B cell (primary cell): ENCODE measurements around the gene PTX3. TPM values are rescaled to one million over a fixed set of nuclear protein-coding genes. Genes with fewer than 3 reads are reported as not detected.

Experiments
- ATAC-seq: fragments of 200-7000 bp; cut with Tn5 transposase; one replicate; pipeline ENCODE4 v1.10.0; 2021; ENCODE audit warnings: low read depth, mild to moderate bottlenecking, moderate number of reproducible peaks, moderate library complexity
- CTCF ChIA-PET: fragments of 350-600 bp; sonication (Branson Sonifier 250); formaldehyde crosslinking; loops from one replicate; lab custom pipeline; 2021; ENCODE audit warnings: antibody characterized with exemption, inconsistent platforms; lab: Charles Lee
- POLR2A ChIA-PET: fragments of 350-600 bp; sonication (Branson Sonifier 250); formaldehyde crosslinking; loops from one replicate; lab custom pipeline; 2021; ENCODE audit warnings: antibody characterized with exemption; lab: Charles Lee
- DNase-seq: peaks from one replicate; pipeline ENCODE4 v3.0.0; 2013
- H2AFZ ChIP-seq: 2 replicates; pipeline ENCODE4 v1.6.1; 2012; ENCODE audit warnings: mild to moderate bottlenecking, low read depth, low read length; ENCODE audit not compliant: insufficient read depth, poor library complexity, severe bottlenecking
- H3K27ac ChIP-seq, 2 donors: 1 replicate in 1 of 2; 2 replicates in 1 of 2; pipeline ENCODE4 v1.5.1; 2012 to 2013; ENCODE audit warnings: low read length in 2 of 2, mild to moderate bottlenecking in 2 of 2, moderate library complexity in 1 of 2
- H3K27me3 ChIP-seq, 4 experiments: fragments of 200-600 bp in 1 of 4; sonication (generic) in 1 of 4; replicated peaks in 1 of 4; 1 replicate in 2 of 4; 2 replicates in 2 of 4; pipeline versions ENCODE4 v1.6.1 to v1.7.0; 2013 to 2016; ENCODE audit warnings: low read length in 3 of 4, mild to moderate bottlenecking in 2 of 4, mixed read lengths in 1 of 4, moderate library complexity in 1 of 4; ENCODE audit not compliant: insufficient read depth in 4 of 4, control insufficient read depth in 3 of 4; ENCODE audit errors: control extremely low read depth in 1 of 4
- H3K36me3 ChIP-seq, 2 experiments: replicated peaks in 1 of 2; 1 replicate in 1 of 2; 2 replicates in 1 of 2; pipeline versions ENCODE4 v1.6.1 to v1.7.1; 2013; ENCODE audit warnings: low read length in 1 of 2; ENCODE audit not compliant: insufficient read depth in 2 of 2, control insufficient read depth in 1 of 2; ENCODE audit errors: control extremely low read depth in 1 of 2, extremely low read depth in 1 of 2
- H3K4me1 ChIP-seq, 2 donors: fragments of 200-600 bp in 1 of 2; sonication (generic) in 1 of 2; 1 replicate in 1 of 2; 2 replicates in 1 of 2; pipeline versions ENCODE4 v1.5.1 to v1.6.1; 2013 to 2017; ENCODE audit warnings: low read length in 2 of 2; ENCODE audit not compliant: control insufficient read depth in 2 of 2, insufficient read depth in 2 of 2
- H3K4me2 ChIP-seq: replicated peaks from 2 replicates; pipeline ENCODE3; 2012; ENCODE audit warnings: mild to moderate bottlenecking, low read depth, low read length; ENCODE audit not compliant: poor library complexity, severe bottlenecking
- H3K4me3 ChIP-seq, 5 experiments: fragments of 200-600 bp in 1 of 5; sonication (generic) in 1 of 5; 1 replicate in 3 of 5; 2 replicates in 2 of 5; pipeline versions ENCODE4 v1.5.1 to v1.7.0; 2011 to 2016; ENCODE audit warnings: low read length in 4 of 5, mild to moderate bottlenecking in 4 of 5, low read depth in 2 of 5, control low read depth in 1 of 5, moderate library complexity in 1 of 5; ENCODE audit not compliant: insufficient read depth in 1 of 5; ENCODE audit errors: control extremely low read depth in 1 of 5, extremely low read depth in 1 of 5
- H3K79me2 ChIP-seq: fragments of 200-600 bp; sonication (generic); one replicate; pipeline ENCODE4 v1.6.0; 2016; ENCODE audit warnings: low read length; ENCODE audit not compliant: control insufficient read depth, insufficient read depth
- H3K9ac ChIP-seq: fragments of 200-600 bp; sonication (generic); 2 replicates; pipeline ENCODE4 v1.6.1; 2017; ENCODE audit warnings: mild to moderate bottlenecking, low read length, moderate library complexity
- H3K9me3 ChIP-seq, 3 donors: one replicate each; pipeline versions ENCODE4 v1.6.1 to v1.7.1; 2013; ENCODE audit warnings: low read length in 2 of 3; ENCODE audit not compliant: control insufficient read depth in 2 of 3, insufficient read depth in 1 of 3; ENCODE audit errors: control extremely low read depth in 1 of 3
- H4K20me1 ChIP-seq: 2 replicates; pipeline ENCODE4 v1.6.0; 2012; ENCODE audit warnings: mild to moderate bottlenecking, low read length; ENCODE audit not compliant: insufficient read depth, control insufficient read depth, poor library complexity, severe bottlenecking
- H3K27ac Mint-ChIP-seq: one replicate; pipeline ENCODE4 v1.8.0; 2021; ENCODE audit warnings: mixed read lengths
- H3K27me3 Mint-ChIP-seq: one replicate; pipeline ENCODE4 v1.8.0; 2021; ENCODE audit warnings: mixed read lengths
- H3K4me1 Mint-ChIP-seq: one replicate; pipeline ENCODE4 v1.8.0; 2021; ENCODE audit warnings: mixed read lengths
- H3K4me3 Mint-ChIP-seq: one replicate; pipeline ENCODE4 v1.8.0; 2021; ENCODE audit warnings: mixed read lengths
- H3K9me3 Mint-ChIP-seq: one replicate; pipeline ENCODE4 v1.8.0; 2022; ENCODE audit warnings: mixed read lengths; ENCODE audit not compliant: insufficient read depth
- EZH2 ChIP-seq: IDR thresholded peaks from 2 replicates; pipeline ENCODE4 v1.6.1; 2012; ENCODE audit warnings: borderline replicate concordance, low read depth, mild to moderate bottlenecking, moderate library complexity, low read length; ENCODE audit not compliant: insufficient read depth, poor library complexity, severe bottlenecking
- WGBS: methylation state at CpG from one replicate; pipeline ENCODE4 v1.1.5; 2013; ENCODE audit warnings: missing lambda C conversion rate; ENCODE audit not compliant: insufficient coverage; 5-methylcytosine and 5-hydroxymethylcytosine counted together
- intact Hi-C: fragments of 100-400 bp; cut with micrococcal nuclease; formaldehyde crosslinking; loops from one replicate; pipeline ENCODE4 v1.10.0; 2022
- polyA plus RNA-seq: library from polyadenylated mRNA; depleted of rRNA; stranded (reverse); fragments of >200 nt; gene quantifications from 2 replicates; pipeline ENCODE4 v1.2.3, GENCODE V29; 2012
- total RNA-seq, 2 donors: library from RNA; stranded (reverse); fragments of 120-200 nt in 1 of 2; gene quantifications; 1 replicate in 1 of 2; 2 replicates in 1 of 2; pipeline versions ENCODE4 v1.2.3 to v1.2.4, GENCODE V29; 2013 to 2022
- TF ChIP-seq, protein P1 (sequence below): fragments of 200-600 bp; IDR thresholded peaks from one replicate; pipeline ENCODE4 v1.8.0; 2022; ENCODE audit warnings: antibody characterized with exemption, mild to moderate bottlenecking

PTX3 gene
- total and polyA plus RNA-seq, 2 donors (not counting 1 experiment from before 2014, with no cell fraction given): 0.37 to 0.40 TPM

DNA sequence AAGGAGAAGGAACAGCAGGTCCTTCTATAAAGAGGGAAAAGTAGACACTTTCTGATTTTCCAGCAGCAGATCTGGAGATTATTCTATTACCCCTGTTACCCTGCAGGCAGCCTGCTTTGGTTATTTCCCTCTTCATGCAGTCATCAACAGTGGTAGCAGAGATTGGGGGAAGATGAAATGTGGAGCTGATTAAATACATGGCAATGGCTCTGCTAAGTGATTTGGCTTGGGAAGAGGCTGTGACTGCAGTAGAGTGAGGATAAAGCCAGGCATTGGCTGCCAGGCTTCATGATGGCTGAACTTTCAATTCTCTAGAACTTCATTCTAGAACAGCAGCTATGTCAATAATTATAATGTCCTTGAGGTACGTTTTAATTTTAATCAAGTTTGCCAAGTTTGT is 29.1 kb downstream of the PTX3 start:
- Mint-ChIP-seq H3K9me3 (no peaks in the 10 kb centered on the region), H3K4me3 (no peak overlapping the region), H3K4me1 (no peaks in the 10 kb centered on the region), H3K27me3 (peaks cover 5% of the 10 kb centered on the region), H3K27ac (no peak overlapping the region)
- Histone ChIP-seq H3K9me3 (no peaks in the 10 kb centered on the region), H4K20me1 (no peaks in the 10 kb centered on the region), H3K79me2 (no peaks in the 10 kb centered on the region), H3K36me3 (no peaks in the 10 kb centered on the region), H3K4me2 (no peak overlapping the region), H2AFZ (no peak overlapping the region), H3K4me3 (no peak overlapping the region), H3K27me3 (peaks cover 0 to under 1% (median 0%) of the 10 kb centered on the region in 4 experiments), H3K27ac (no peak overlapping the region), H3K9ac (no peak overlapping the region), H3K4me1 (no peaks in the 10 kb centered on the region)
- POLR2A ChIA-PET: no interaction called here
- WGBS: no CpG with 5 or more reads among the region's 1 CpG
- DNase-seq (no peak), ATAC-seq (no peak)
- TF ChIP-seq, protein P1, sequence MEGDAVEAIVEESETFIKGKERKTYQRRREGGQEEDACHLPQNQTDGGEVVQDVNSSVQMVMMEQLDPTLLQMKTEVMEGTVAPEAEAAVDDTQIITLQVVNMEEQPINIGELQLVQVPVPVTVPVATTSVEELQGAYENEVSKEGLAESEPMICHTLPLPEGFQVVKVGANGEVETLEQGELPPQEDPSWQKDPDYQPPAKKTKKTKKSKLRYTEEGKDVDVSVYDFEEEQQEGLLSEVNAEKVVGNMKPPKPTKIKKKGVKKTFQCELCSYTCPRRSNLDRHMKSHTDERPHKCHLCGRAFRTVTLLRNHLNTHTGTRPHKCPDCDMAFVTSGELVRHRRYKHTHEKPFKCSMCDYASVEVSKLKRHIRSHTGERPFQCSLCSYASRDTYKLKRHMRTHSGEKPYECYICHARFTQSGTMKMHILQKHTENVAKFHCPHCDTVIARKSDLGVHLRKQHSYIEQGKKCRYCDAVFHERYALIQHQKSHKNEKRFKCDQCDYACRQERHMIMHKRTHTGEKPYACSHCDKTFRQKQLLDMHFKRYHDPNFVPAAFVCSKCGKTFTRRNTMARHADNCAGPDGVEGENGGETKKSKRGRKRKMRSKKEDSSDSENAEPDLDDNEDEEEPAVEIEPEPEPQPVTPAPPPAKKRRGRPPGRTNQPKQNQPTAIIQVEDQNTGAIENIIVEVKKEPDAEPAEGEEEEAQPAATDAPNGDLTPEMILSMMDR: no peak
- no peak for TF ChIP-seq EZH2
- CTCF ChIA-PET: no interaction called here
- intact Hi-C loops: no loop called here

DNA sequence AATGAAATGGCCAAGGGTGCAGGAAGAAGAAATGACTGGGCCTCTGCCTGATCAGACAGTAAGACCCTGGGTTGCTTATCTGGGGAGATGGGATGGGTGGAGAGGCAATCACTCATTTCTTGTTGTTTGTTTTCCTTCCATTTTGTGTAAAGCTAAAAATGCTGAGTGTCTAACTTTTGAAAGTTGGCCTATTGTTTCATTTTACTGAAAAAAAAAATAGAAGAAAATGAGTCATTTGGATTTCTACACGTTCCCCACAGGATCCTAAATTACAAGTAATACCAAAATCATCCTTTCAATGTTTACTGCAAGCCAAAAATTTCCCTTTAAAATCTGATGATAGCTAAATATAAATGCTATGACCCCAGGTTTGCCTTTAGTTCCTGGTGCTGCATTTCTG is 30.6 kb downstream of the PTX3 start:
- Histone ChIP-seq H2AFZ (no peak overlapping the region), H3K79me2 (no peaks in the 10 kb centered on the region), H3K27me3 (no peaks in the 10 kb centered on the region), H3K27ac (no peak overlapping the region), H4K20me1 (no peaks in the 10 kb centered on the region), H3K9ac (no peak overlapping the region), H3K4me2 (no peak overlapping the region), H3K9me3 (no peaks in the 10 kb centered on the region), H3K4me1 (no peaks in the 10 kb centered on the region), H3K4me3 (no peak overlapping the region), H3K36me3 (no peaks in the 10 kb centered on the region)
- no CpG with 5 or more reads among the region's 1 CpG for WGBS
- Mint-ChIP-seq H3K4me3 (no peak overlapping the region), H3K27ac (no peak overlapping the region), H3K27me3 (no peaks in the 10 kb centered on the region), H3K9me3 (no peaks in the 10 kb centered on the region), H3K4me1 (no peaks in the 10 kb centered on the region)
- POLR2A ChIA-PET: no interaction called here
- intact Hi-C loops: no loop called here
- CTCF ChIA-PET: no interaction called here
- TF ChIP-seq, protein P1: no peak
- TF ChIP-seq EZH2: no peak
- DNase-seq (no peak), ATAC-seq (no peak)
